ENCODE data around the gene NHLRC4.

GRCh38 chr16:554297-554621 is 12.5 kb upstream of the NHLRC4 start:
- TF ChIP-seq CTCF (conservative IDR thresholded peaks at IDR 0.05; ENCODE audit: low read depth, low read length) (no peak), POLR2A (IDR thresholded peaks at IDR 0.05; ENCODE audit: low read depth, low read length) (no peak), USF2 (IDR thresholded peaks at IDR 0.05; ENCODE audit: low read depth, low read length) (no peak), CEBPB (IDR thresholded peaks at IDR 0.05; ENCODE audit: low read depth, low read length) (no peak), RFX5 (IDR thresholded peaks at IDR 0.05; ENCODE audit: low read depth, low read length) (no peak), BHLHE40 (IDR thresholded peaks at IDR 0.05; ENCODE audit: low read depth, low read length) (no peak), ELK1 (IDR thresholded peaks at IDR 0.05; ENCODE audit: borderline replicate concordance, low read depth, low read length) (no peak)
